HepG2 (cell line): Measurements from ENCODE around the gene SERPINF2. TPM values are rescaled to one million over a fixed set of nuclear protein-coding genes. Genes with fewer than 3 reads are reported as not detected.
A peak's percentile ranks its signal among the peaks of the same experiment; 100 is the strongest.

Experiments used
- ATF3 ChIP-seq: sonication (generic); formaldehyde crosslinking; IDR thresholded peaks from 2 replicates; pipeline ENCODE4 v1.4.0; 2020; ENCODE audit warnings: missing genetic modification reagents
- CAMTA2 ChIP-seq: sonication (generic); formaldehyde crosslinking; IDR thresholded peaks from 2 replicates; pipeline ENCODE4 v1.4.0; 2020; ENCODE audit warnings: mild to moderate bottlenecking, missing genetic modification reagents, borderline replicate concordance
- DZIP1 ChIP-seq: sonication (generic); formaldehyde crosslinking; IDR thresholded peaks from 2 replicates; pipeline ENCODE4 v1.5.0; 2020; ENCODE audit warnings: mild to moderate bottlenecking, missing genetic modification reagents
- EED ChIP-seq: sonication (generic); formaldehyde crosslinking; IDR thresholded peaks from 2 replicates; pipeline ENCODE4 v1.5.0; 2020; ENCODE audit warnings: mild to moderate bottlenecking, missing genetic modification reagents
- FOXC1 ChIP-seq: sonication (generic); formaldehyde crosslinking; IDR thresholded peaks from 2 replicates; pipeline ENCODE4 v1.8.0; 2022; ENCODE audit warnings: mild to moderate bottlenecking, missing genetic modification reagents, borderline replicate concordance
- GLMP ChIP-seq: sonication (generic); formaldehyde crosslinking; IDR thresholded peaks from 2 replicates; pipeline ENCODE4 v1.9.0; 2021; ENCODE audit warnings: missing genetic modification reagents, mild to moderate bottlenecking, borderline replicate concordance
- HNRNPL ChIP-seq: fragments of 200-400 bp; formaldehyde crosslinking; IDR thresholded peaks from 2 replicates; pipeline ENCODE4 v1.6.1; 2017; ENCODE audit warnings: mild to moderate bottlenecking, low read depth, low read length
- MXI1 ChIP-seq: IDR thresholded peaks from 3 replicates; pipeline ENCODE4 v1.6.1; 2012; ENCODE audit warnings: low read depth, low read length, inconsistent platforms, borderline replicate concordance
- NFKB2 ChIP-seq: sonication (generic); formaldehyde crosslinking; IDR thresholded peaks from 2 replicates; pipeline ENCODE4 v1.4.0; 2020; ENCODE audit warnings: missing genetic modification reagents, borderline replicate concordance
- NFRKB ChIP-seq: fragments of 450-650 bp; IDR thresholded peaks from 2 replicates; pipeline ENCODE4 v1.6.1; 2017
- POGK ChIP-seq: sonication (generic); formaldehyde crosslinking; conservative IDR thresholded peaks from 2 replicates; pipeline ENCODE4 v1.8.0; 2022; ENCODE audit warnings: mild to moderate bottlenecking, moderate library complexity, missing genetic modification reagents
- RBM39 ChIP-seq: fragments of 200-400 bp; formaldehyde crosslinking; IDR thresholded peaks from one replicate; pipeline ENCODE4 v1.6.1; 2018; ENCODE audit warnings: antibody characterized with exemption, mild to moderate bottlenecking, low read depth, low read length; ENCODE audit not compliant: poor library complexity, severe bottlenecking
- SIX4 ChIP-seq: sonication (generic); formaldehyde crosslinking; IDR thresholded peaks from 2 replicates; pipeline ENCODE4 v1.4.0; 2020; ENCODE audit warnings: missing genetic modification reagents
- SMAD3 ChIP-seq: sonication (generic); formaldehyde crosslinking; IDR thresholded peaks from 2 replicates; pipeline ENCODE4 v1.4.0; 2020; ENCODE audit warnings: missing genetic modification reagents
- SNRNP70 ChIP-seq: fragments of 200-400 bp; formaldehyde crosslinking; IDR thresholded peaks from 2 replicates; pipeline ENCODE4 v1.6.1; 2017; ENCODE audit warnings: mild to moderate bottlenecking, low read depth, low read length, moderate library complexity
- SRF ChIP-seq: IDR thresholded peaks from 2 replicates; pipeline ENCODE4 v1.6.1; 2011; ENCODE audit warnings: mild to moderate bottlenecking, low read depth, low read length, moderate library complexity
- ZBTB7A ChIP-seq: sonication (generic); formaldehyde crosslinking; IDR thresholded peaks from 2 replicates; pipeline ENCODE4 v1.8.0; 2022; ENCODE audit warnings: mild to moderate bottlenecking, missing genetic modification reagents
- ZEB1 ChIP-seq: IDR thresholded peaks from 2 replicates; pipeline ENCODE4 v1.6.1; 2012; ENCODE audit warnings: mild to moderate bottlenecking, low read depth, inconsistent platforms; ENCODE audit not compliant: insufficient replicate concordance
- ZNF33B ChIP-seq: sonication (generic); formaldehyde crosslinking; IDR thresholded peaks from 2 replicates; pipeline ENCODE4 v1.5.1; 2020; ENCODE audit warnings: mild to moderate bottlenecking, missing genetic modification reagents
- ZNF460 ChIP-seq: sonication (generic); formaldehyde crosslinking; IDR thresholded peaks from 2 replicates; pipeline ENCODE4 v1.5.1; 2020; ENCODE audit warnings: missing genetic modification reagents, mild to moderate bottlenecking, borderline replicate concordance
- ZNF644 ChIP-seq: IDR thresholded peaks from 2 replicates; pipeline ENCODE4 v1.6.1; 2016; ENCODE audit warnings: low read depth
- ZNF747 ChIP-seq: sonication (generic); formaldehyde crosslinking; IDR thresholded peaks from 2 replicates; pipeline ENCODE4 v1.8.1; 2023; ENCODE audit warnings: missing genetic modification reagents, mild to moderate bottlenecking, borderline replicate concordance
- ZNF749 ChIP-seq: sonication (generic); formaldehyde crosslinking; IDR thresholded peaks from 2 replicates; pipeline ENCODE4 v1.8.0; 2022; ENCODE audit warnings: mild to moderate bottlenecking, missing genetic modification reagents, moderate library complexity, borderline replicate concordance
- ZNF782 ChIP-seq: sonication (generic); formaldehyde crosslinking; IDR thresholded peaks from 2 replicates; pipeline ENCODE4 v1.4.0; 2020; ENCODE audit warnings: missing genetic modification reagents, mild to moderate bottlenecking, borderline replicate concordance
- ZSCAN22 ChIP-seq: sonication (generic); formaldehyde crosslinking; IDR thresholded peaks from 2 replicates; pipeline ENCODE4 v1.4.0; 2020; ENCODE audit warnings: mild to moderate bottlenecking, missing genetic modification reagents
- polyA plus RNA-seq, 8 experiments: library from polyadenylated mRNA; depleted of rRNA in 3 of 8; stranded (reverse) in 7 of 8; unstranded in 1 of 8; fragments of >200 nt; fragmentation: Illumina TruSeq in 4 of 8; extraction: Trizol in 4 of 8; gene quantifications; 2 replicates each; pipeline versions ENCODE4 v1.2.1 to v1.2.3, GENCODE V29; 2011 to 2016; ENCODE audit warnings: low read depth in 4 of 8, missing spikeins in 1 of 8, mixed read lengths in 1 of 8; ENCODE audit not compliant: insufficient read depth in 1 of 8
- total RNA-seq, 5 experiments: library from RNA; depleted of rRNA; stranded (reverse); fragments of >200 nt; fragmentation: Illumina TruSeq; extraction: Trizol; gene quantifications; 2 replicates each; pipeline ENCODE4 v1.2.3, GENCODE V29; 2016; ENCODE audit warnings: low read depth in 1 of 5

The SERPINF2 gene
- total and polyA plus RNA-seq, 2 of the 13 experiments (the other 11 are each of a cell fraction or from before 2014, with no cell fraction given), result 309 to 548 TPM

GRCh38 chr17:1762233-1762900 lies 19.7 kb downstream of the SERPINF2 start (continued):
- TF ChIP-seq DZIP1 (CRISPR knock-in tag) (no peak), SIX4 (no peak), ZEB1 (no peak), CAMTA2 (CRISPR knock-in tag) (no peak), SNRNP70 (no peak), MXI1 (no peak), ZNF460 (CRISPR knock-in tag) (no peak), ZNF644 (CRISPR knock-in tag) (no peak), HNRNPL (peak; percentile 82), EED (CRISPR knock-in tag) (no peak), SMAD3 (CRISPR knock-in tag) (no peak), ZNF33B (CRISPR knock-in tag) (no peak), ZNF782 (CRISPR knock-in tag) (no peak), NFKB2 (CRISPR knock-in tag) (no peak; the same call in 1 of the 2 replicates), SRF (no peak), NFRKB (no peak), ZNF749 (CRISPR knock-in tag) (no peak; the same call in 1 of the 2 replicates), ZSCAN22 (no peak), ZBTB7A (CRISPR knock-in tag) (no peak), ATF3 (CRISPR knock-in tag) (no peak), ZNF747 (CRISPR knock-in tag) (no peak; the same call in 1 of the 2 replicates), POGK (CRISPR knock-in tag) (peak; percentile 2; the same call in 1 of the 2 replicates), RBM39 (no peak), FOXC1 (CRISPR knock-in tag) (no peak; the same call in 1 of the 2 replicates), GLMP (no peak)
